ENCODE results near the gene CCDC93.
"Not testable (repeated sequence)": the region's sequence is repeated elsewhere in the genome, so short reads cannot be mapped to it uniquely, and the experiment has no call there.

The CCDC93 gene

GRCh38 chr2:117949806-117950205 is 64.1 kb downstream of the CCDC93 start:
- no peak for DNase-seq

GRCh38 chr2:117948615-117949014 is 65.3 kb downstream of the CCDC93 start:
- DNase-seq: no peak

GRCh38 chr2:117945296-117945695 is 68.6 kb downstream of the CCDC93 start:
- no peak for DNase-seq

- DNase-seq: no peak
These were observed 69.1 kb downstream of the CCDC93 start for GRCh38 chr2:117944816-117945215.

GRCh38 chr2:117943013-117943672 is 70.7 kb downstream of the CCDC93 start:
- DNase-seq: no peak

DNA sequence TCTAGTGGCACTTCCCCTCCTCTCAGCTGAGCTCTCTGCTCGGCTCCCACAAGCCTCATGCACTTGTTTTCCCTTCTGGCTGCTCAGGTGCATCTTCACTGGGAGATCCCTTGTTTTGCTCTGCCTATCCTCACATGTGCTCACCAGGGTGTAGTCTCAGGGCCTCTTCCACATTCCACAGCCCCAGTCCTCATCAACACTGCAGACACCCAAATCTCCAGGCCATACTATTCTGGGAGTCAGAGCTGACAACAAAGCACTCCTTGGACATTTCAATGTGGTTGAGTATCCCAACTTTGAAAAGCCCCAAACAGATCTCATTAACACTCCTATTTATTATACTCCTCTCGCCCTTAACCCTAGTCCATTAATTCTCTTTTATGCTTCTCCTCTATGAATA is 71.3 kb downstream of the CCDC93 start:
- DNase-seq: no peak

DNA sequence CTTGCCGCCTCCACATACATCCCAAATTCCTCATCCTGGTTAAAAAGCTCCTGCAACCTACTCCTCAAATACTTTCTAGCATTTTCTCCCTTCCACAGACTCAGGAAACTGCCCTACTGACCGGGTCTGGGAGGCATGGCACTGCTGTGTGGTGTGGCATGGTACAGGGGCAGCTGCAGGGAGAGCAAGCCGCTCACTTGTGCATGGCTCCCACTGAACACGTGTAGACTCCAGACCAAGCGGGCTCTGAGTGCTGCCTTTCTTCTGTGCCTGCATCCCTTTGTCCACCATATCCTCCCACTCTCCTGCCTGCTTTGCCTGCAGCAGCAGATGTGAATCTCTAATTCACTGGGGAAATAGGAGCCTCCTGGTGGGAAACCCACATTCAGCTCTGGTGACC is 72.2 kb downstream of the CCDC93 start:
- DNase-seq: no peak

DNA sequence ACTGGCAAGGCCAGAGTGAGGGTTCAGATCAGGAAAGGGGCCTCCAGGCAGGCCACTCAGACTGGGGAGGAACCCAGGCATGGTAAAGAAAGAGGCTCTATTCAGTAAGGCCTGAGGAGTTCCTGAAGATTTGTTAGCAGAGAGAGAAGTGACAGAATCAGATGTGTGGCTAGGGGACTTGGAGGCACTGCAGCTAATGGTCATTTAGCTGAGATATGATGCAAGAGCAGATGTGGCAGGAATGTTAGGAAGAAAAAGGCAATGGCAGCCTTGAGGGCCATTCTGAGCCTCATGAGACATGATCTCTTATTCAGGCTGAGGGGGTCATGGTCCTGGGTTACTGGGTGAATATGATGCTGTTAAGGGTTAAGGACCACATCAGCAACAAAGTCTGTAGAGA is 73.4 kb downstream of the CCDC93 start:
- DNase-seq: no peak

- no peak for DNase-seq
These were observed 75.3 kb downstream of the CCDC93 start for GRCh38 chr2:117938611-117939010.

- DNase-seq: no peak
These were observed 76.9 kb downstream of the CCDC93 start for GRCh38 chr2:117936871-117937428.

GRCh38 chr2:117935954-117936353 is 77.9 kb downstream of the CCDC93 start:
- DNase-seq: no peak

GRCh38 chr2:117935456-117935855 is 78.4 kb downstream of the CCDC93 start:
- DNase-seq: no peak

DNA sequence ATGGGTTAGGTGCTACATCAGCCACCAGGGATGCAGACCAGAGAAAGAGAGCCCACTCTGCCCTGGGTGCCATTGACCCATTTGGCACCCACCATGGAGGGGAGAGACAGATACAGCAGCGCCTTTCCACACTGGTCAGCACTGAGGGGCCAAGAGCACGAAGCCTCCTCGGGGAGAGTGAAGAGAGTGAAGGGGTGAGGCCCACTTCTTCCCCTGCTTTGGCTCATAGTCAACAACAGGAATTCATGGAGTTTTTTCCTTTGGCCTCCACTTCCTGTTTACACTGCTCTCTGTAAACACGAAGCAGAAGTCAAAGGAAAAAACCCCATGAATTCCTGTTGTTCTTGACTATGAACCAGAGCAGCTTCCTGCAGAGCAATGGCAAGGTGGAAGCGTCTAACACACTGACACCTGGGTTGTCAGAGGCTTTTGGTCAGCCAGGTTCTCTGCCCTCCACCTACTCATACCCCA is 80.0 kb downstream of the CCDC93 start:
- no peak for DNase-seq

- DNase-seq: no peak
These were observed 81.9 kb downstream of the CCDC93 start for GRCh38 chr2:117931978-117932377.

GRCh38 chr2:117931266-117931665 is 82.6 kb downstream of the CCDC93 start:
- DNase-seq: no peak

- no peak for DNase-seq
These were observed 83.1 kb downstream of the CCDC93 start for GRCh38 chr2:117930775-117931174.

DNA sequence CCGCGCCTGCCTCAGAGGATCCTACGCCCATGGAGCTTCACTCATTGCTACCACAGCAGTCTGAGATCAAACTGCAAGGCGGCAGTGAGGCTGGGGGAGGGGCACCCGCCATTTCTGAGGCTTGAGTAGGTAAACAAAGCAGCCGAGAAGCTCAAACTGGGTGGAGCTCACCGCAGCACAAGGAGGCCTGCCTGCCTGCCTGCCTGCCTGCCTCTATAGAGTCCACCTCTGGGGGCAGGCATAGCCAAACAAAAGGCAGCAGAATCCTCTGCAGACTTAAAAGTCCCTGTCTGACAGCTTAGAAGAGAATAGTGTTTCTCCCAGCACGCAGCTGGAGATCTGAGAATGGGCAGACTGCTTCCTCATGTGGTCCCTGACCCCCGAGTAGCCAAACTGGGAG is 90.4 kb downstream of the CCDC93 start:
- not testable (repeated sequence) for DNase-seq

DNA sequence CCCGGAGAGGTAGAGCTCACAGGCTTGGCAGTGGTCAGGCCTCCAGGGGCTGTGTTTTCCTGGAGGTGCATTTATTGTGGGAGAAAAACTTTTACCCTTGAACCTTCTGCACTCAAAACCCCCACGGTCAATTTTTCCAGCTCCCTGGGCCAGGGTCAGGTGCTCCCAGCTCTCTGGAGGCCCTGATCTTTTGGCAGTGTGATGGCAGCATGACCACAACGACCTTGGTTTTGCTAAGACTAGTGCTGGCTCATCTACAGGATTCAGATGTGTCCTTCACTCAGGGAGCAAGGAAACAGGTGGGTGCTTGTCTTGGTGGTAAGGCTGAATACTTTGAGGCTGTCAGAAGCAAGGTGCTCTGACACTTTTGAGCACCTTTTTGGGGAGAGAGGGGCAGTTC is 92.3 kb downstream of the CCDC93 start:
- DNase-seq: no peak

DNA sequence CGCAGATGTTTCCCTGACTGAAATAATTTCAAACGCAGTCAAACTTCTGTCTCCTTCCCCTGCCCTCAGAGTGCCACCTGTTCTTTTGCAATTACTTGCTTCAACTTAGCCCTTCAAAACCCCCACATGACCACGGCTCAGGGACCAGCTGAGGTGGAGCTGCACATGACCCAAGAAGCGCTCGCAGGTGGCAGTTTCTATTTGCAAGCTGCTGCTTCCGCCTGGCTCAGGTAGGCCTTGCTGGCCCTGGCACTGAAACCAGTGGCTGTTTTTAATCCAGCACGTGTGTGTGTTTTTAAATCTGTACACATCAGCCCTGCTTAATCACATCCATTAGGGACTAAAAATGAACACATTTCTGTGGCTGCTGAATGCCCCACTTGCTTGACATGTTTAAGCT is 95.3 kb downstream of the CCDC93 start:
- DNase-seq: no peak

DNA sequence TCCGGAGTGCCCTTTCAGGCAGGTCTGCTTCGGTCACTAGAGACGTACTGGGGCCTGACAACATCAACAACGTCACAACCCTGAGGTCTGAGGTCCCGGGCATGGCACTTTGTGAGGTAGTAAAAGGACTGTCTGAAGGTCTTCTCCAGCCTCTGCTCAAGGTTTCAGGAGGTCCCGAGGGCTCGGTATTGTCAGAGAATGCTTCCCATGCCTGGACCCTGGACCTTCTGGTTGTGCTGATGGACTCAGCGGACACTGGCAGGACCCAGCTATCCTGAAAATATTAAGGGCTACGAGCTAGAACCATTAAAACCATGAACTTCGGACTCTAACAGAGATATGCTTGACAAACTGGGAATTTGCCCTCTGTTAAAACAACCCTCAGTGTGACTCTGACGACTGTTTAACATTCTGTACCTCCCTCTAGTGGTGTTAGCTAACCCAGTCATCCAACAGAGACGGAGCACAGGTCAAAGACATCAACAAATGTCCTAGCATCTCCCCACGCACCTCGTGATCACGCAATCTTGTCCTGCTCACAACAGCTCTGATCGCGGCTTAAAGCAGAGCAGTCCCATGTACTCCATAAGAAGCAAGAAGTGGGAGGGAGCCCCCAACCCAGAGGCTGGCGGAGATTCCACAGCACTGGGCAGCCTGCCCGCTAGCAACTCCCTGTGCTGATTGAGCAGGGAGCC is 96.5 kb downstream of the CCDC93 start:
- DNase-seq: no peak

DNA sequence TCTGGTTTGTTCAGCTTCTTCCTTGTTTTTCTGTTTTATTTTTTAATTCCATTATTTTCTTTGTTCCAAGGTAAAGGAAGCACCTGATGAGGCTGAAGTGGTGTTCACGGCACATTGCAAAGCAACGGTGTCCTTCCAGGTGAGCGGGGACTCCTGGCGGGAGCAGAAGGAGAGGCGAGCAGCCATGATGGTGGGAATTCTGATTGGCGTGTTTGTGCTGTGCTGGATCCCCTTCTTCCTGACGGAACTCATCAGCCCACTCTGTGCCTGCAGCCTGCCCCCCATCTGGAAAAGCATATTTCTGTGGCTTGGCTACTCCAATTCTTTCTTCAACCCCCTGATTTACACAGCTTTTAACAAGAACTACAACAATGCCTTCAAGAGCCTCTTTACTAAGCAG is 110.9 kb downstream of the CCDC93 start:
- DNase-seq: no peak

DNA sequence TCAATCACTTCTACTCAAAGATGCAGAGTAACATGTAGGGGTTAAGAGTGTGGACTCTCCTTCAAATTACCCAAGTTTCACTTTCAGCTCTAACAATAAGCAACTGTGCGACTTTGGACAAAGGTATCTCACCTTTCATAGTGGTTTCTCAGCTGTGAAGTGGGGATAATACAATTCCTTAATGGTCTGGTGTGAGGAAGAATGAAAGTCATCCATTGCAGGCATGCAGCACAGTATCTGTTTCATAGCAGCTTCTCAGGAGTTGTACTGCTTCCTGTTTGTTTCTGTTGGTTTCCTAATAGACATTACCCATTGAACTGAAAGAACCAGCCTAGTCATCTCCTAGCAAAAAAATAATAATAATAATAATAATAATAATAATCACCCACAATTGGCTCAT is 125.0 kb downstream of the CCDC93 start:
- no peak for DNase-seq

DNA sequence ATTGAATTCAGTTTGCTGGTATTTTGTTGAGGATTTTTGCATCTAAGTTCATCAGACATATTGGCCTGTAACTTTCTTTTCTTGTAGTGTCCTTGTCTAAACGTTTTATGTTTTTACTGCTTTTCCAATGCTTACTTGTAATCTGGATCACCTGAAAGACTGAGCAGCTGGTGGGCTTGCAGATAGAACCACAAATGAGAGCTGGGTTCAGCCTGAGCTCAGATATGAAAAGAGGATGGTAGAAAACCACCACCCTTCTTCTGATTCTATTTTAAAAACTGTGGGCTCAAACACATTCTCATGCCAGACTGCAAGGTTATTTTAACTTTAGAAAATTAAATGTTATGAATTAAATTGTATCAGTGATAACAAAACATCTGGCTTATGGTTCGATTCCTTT is 128.6 kb downstream of the CCDC93 start:
- no peak for DNase-seq

- no peak for DNase-seq
These were observed 134.9 kb downstream of the CCDC93 start for GRCh38 chr2:117879003-117879402.
